Epidermal melanocyte (primary cell): Measurements from ENCODE around the gene SCN2B.

Experiments used
- DNase-seq: peaks from one replicate; pipeline ENCODE4 v3.0.0; 2011; ENCODE audit warnings: low spot score; ENCODE audit not compliant: insufficient read length

Gene SCN2B, protein sequence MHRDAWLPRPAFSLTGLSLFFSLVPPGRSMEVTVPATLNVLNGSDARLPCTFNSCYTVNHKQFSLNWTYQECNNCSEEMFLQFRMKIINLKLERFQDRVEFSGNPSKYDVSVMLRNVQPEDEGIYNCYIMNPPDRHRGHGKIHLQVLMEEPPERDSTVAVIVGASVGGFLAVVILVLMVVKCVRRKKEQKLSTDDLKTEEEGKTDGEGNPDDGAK

DNA sequence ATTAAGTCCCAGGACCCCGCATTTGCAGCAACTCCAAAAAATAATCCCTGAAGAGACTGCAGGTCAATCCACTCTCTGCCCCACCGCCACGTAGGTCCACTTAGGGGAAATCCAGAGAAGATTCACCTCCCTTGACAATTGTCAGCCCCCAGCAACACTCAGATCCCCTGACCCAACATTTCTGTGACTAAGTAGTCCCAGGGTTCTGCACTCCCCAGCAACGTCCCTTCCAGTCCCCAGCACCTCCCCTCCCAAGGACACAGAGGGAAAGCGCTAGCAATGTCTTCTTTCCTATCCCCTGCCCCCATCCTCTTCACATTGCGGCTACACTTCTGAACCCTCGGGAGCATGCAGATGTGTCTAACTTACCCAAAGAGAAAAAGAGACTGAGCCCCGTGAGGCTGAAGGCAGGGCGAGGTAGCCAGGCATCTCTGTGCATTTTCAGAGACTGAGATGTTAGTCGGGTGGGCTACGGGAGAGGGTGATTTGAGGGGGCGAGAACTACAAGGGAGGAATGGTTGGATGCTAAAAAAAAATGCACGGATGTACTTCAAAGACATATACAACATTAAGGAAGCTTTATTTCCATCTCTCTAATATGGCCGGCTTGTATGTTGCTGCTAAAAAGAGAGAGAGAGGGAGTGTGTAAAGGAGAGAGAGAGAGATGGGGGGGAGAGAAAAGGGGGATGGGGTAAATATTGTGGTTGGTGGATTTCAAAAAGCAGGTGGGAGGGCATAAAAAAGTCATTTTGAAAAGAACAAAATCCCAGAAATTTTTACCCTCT is at the start of gene SCN2B:
Gene SCN2B, minus strand, starts transcription at position 647 of the 785 bp plus-strand sequence. Its CDS starts 208 bp downstream, at position 439.
- DNase-seq: no peak

DNA sequence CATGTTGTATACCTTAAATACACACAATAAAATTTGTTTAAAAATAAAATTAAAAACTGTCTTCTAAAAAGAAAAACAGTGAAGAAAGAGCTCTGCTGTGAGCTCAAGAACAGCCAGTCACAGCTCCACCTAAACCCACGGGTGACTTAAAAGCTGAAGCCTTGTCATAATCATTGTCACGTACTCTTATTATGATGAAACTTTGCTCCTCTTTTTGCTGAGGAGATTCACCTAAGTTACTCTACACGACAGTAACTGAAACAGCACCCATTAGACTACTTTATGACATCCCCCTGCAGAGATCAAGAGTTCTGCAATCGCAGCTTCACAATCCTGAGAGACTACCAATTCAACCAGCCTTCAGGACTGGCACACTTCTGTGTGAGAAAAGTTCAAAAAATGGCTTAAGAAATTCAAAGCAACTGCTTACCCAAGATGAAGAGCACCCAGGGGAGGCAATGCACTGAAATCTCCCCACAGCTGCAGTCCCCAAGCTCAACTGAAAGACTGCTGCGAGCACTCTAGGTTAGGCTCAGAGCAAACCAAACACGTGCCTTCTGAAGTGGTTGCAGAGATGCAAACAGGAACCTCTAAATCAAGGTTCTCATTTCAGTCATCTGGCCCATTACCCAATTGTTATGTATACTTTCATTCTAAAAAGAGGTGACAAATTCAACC is 48.2 kb upstream of the SCN2B start, which contains the start of gene JAML:
Gene JAML, minus strand, starts transcription at position 501 of the 678 bp plus-strand sequence. CDS start 10,145 bp downstream, outside the sequence.
- no peak for DNase-seq

DNA sequence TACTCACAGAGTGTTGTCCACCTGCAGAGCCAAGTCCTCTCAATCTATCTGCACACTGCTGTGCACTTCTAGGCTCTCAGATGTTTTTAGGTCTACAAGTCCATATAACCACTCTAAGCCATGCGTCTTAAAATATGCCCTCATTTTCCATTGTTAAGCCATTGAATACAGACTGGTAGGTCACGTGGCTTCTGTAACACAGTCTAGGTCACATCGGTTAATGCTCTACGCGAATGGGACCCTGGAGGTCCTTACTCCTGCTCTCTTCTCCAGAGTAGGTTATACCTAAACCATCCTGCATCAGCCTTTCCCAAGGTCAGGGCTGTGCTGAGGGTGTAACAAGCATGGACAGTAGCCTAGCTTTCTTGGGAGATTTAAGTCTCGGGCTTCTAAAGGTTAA is 47.6 kb upstream of the SCN2B start:
- no peak for DNase-seq

DNA sequence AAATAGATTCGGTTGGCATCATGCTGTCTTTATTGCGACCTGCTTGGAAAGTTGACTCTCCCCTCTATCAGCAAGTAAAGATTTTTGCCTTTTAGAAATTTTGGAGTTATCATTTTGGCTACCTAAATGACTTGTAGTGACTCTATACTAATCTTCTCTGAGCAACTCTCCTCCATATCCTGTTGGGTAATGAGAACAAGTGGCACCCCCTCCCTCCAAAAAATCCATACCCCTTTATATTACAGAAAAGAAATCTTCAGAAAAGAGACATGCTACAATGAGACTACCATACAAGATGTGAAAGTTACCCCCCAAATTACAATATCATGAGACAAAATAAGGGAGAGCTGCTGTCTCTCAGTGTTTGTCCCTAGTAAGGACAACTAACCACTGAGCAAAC is 47.1 kb upstream of the SCN2B start:
- DNase-seq: no peak

DNA sequence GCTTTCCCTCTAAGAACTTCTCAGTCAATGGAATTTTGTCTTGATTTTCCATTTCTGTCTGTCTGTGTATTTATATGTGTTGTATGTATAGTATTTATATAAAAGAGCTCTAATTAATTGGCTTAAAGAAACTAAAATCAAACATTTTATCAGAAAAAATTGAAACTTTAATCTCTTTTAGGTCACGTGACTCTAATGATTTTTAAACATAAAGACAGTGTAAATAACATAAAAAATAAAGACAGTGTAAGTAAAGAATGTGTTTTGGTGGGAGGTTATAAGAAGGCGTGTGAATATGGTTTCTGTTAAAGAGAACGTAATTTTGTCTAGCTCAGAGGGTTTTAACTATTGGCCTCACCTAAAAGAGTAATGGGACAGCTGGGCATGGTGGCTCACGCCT is 46.0 kb upstream of the SCN2B start:
- no peak for DNase-seq

DNA sequence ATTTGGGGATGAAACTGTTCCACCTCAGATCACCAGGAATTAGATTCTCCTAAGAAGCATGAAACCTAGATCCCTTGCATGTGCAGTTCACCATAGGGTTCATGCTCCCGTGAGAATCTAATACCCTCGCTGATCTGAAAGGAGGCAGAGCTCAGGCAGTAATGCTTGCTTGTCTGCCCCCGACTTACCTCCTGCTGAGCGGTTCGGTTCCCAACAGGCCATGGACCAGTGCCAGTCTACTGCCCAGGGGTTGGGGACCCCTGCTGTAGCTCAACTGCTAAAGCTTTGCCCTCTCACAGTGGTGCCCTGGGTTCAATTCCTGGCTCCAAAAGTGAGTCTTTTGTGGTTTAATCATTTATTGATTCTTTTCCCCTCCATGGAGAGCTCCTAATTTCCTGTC is 45.0 kb upstream of the SCN2B start:
- DNase-seq: no peak

DNA sequence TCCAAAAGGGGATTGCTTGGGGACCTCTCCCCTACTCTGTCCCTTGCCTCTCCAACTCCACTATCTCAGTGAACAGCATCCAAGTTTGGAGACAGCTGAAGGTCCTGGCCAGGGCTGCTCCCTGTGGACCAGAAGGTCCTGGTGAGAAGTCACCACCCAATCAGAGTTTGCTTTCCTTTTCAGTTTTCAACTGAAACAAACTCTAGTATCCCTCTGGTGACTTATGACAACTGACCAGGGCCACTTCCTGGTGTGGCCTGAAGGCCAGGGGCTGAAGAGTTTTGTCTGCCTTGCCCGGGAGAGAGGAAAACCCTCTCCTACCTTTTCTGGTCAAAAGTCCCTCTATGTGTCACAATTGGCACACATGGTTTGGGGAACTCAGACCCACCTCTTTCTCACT is 43.3 kb upstream of the SCN2B start:
- DNase-seq: no peak

DNA sequence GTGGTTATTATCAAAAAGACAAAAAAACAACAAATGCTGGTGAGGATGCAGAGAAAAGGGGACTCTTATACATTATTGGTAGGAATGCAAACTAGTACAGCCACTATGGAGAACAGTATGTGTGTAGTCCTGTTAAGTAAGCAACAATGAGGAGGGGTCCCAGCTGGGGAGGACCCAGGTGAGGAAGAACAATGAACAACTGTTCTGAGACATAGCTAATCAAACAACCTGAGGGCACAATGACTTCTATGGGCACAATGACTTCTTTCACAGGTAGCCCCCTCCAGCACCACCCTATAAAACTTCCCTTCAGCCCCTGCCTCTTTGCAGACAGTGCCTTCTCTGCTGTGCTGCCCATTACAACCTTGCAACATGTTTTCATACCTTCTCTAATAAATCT is 42.8 kb upstream of the SCN2B start:
- no peak for DNase-seq

DNA sequence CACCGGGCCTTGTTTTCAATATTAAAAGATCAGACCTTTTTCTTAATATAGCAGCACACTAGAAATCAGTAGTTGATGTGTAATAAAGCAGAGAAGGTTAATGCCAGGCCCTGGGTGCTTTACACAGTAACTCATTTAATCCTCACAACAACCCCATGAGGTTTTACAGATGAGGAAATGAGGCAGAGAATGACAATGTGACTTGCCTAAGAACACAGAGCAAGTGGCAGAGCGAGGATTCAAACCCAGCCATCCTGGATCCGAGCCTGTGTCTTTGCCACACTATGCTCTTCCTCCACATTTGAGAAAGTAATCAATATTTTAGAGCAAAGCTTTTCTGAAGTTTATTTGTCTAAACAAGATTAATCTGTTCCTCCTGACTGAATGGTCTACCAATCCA is 41.1 kb upstream of the SCN2B start:
- DNase-seq: no peak

DNA sequence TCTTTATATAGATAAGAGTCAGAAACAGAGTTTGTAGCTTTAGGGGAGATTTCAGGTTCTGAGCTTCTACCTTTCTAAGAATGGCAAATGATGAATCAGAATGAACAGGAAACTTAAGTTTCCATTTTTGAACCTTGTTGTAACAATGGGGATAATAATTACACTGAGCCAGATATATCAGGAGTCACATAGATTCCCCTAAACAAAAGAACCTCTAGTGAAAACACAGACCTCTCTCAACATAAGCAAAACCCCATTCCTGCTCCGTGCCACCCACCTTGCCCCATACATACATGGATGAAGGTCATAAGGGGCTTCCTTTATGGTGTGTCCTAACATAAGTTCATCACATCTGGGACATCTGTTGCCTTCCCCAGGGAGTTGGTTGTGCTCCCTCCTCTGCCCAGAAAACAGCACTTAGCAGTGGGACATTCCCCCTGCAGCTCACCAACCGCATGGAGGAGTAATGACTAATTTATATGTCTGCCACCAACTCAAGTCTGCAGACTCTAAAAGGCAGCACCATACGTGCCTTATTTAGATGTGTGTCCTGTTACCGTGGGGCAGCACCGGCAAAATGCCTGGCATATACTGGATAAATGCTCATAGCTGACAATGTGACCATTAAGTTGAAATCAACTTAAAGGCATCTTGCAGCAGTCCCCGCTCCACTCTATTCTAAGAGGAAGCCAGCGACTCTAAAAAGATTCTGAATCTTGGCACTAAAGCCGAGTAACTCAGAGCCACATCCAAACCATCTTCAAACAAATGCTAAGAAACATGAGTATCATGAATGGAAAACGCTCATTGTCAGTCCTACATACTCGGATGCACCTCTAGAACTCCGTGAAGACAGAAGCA is 40.4 kb upstream of the SCN2B start:
- no peak for DNase-seq

DNA sequence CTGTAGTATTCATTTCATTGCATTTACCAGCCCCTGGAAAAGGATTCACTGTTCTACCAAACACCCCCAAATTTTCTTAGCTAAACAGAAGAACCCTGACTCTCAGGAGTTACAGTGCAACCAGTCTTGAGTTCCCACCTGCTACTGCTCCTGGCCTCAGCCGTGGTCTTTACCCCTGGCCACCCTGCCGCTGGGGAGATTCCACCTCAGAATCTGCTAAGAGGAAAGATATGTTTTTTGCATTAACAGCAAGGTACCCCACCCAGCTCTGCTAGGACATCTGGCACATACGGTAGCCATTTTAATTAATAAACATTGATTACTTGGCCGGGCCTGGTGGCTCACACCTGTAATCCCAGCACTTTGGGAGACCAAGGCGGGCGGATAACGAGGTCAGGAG is 39.3 kb upstream of the SCN2B start:
- no peak for DNase-seq

DNA sequence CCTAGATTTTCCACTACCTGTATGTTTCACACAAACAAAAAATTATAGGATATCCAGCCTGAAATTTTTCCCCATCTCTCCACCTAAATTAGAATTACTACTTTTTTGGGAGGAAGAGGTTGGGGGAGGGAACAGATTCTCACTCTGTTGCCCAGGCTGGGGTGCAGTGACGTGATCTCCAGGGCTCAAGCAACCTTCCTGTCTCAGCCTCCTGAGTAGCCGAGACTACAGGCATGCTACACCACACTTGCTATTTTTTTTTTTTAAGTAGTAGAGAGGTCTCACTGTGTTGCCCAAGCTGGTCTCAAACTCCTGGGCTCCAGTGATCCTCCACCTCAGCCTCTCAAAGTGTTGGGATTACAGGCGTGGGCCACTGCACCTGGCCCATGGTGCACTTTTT is 38.8 kb upstream of the SCN2B start:
- no peak for DNase-seq

DNA sequence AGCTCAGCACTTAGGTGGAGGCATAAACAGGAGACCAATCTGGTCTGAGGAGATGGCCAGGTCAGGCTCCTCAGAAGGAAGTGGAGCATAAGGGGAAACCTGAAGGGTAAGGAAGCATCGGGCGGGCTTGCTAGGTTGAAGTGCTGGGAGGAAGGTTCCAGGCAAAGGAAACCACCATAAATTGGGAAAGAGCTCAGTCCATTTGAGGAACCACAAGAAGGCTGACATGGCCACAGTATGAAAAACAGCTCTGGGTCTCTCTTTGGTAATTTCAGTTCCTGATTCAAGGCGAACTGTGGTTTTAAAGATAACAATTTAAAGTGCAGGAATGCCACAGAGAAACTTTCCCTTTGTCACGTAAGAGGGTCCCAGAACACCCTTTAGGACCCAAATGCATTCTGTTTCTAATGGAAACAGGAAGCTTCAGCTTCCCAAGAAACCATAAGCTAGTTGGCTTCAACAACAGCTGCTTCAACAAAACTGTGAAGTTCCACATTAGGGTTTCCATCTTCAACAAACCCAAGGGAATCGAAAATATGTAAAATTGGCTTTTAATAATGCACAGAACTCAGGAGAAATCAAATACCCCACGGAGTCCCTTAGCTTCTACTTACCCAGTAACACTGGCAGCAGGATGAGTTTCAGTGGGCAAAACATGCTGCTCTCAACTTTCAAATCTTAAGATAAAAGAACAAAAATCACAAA is 37.9 kb upstream of the SCN2B start:
- no peak for DNase-seq

DNA sequence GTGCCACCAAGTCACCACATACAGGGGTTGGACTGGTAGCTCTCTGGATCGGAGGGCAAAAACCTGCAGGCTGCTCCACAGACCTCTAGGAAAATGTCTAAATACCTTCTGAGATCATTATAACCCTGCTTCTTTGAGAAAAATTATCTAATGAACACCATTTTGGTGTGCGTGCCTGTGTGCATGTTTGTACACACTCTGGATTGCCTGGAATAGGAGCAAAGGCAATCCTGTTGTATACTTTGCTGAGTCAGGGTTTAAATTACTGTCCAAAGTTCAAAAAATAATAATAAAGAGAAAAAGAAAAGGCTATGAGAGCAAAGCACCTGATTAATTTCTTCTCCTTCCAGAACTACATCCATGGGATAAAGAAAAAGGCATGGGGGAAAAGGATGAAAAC is 37.3 kb upstream of the SCN2B start:
- DNase-seq: no peak

DNA sequence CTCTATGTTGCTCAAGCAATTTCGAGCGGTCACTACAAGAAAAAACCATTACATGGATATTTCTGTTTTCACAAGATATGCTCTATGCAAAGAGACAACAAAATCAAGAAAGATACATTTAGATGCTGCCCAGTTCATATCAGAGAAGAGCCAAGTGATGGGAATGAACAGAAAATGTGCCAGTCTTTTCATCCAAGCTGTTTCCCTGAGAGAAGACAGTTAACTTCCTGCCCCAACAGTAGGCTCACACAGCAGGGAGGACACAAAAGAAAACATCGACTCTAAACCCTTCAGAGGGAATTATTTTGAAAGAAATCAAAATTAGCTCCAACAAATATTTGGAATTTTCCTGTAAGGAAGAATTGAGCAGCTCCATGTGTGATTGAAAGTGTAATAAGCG is 36.8 kb upstream of the SCN2B start:
- no peak for DNase-seq

DNA sequence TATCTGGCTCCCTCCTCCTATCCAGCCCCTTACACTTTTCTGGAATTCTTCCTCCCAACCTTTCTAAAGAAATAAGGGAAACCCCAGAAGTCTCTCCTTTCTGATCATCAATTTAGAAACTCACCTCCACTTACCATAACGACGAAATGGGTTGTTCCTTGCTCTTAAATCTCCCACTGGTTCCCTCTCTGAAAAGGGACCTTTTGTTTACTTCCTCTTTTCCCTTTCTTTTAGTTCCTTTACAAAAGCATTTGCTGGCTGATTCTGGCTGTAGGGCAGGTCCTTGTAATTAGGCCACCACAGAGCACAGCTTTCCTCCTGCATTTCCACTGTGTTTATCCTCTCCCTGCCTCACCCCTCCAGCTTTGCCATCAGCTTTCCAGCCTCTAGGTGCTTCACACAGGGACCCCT is 36.3 kb upstream of the SCN2B start:
- DNase-seq: no peak

DNA sequence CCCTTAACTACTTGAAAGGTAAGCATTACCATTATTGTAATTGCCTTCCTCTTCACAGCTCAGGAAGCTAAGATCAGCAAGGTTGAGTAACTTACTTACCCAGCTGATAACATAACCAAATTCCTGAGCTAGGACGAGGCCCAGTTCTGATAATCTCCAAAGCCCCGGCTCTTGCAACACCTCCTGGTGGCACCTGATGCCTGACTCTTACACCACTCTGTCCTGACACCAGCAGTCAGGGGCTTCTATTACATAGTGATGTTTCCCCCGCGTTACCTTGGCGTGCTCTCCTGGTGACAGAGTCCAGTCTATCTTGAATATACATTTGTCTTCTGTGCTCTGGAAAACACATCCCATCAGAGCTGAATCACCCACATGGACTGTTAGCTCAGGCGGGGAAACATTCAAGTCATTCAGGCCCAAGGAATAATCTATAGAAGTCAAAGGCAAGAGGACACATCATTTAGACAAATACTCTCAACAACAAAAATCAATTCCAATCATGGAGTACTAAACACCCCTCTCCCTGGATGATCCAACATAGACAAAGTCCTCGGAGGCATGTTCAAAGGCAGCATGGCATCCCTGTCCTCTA is 35.8 kb upstream of the SCN2B start:
- DNase-seq: no peak

DNA sequence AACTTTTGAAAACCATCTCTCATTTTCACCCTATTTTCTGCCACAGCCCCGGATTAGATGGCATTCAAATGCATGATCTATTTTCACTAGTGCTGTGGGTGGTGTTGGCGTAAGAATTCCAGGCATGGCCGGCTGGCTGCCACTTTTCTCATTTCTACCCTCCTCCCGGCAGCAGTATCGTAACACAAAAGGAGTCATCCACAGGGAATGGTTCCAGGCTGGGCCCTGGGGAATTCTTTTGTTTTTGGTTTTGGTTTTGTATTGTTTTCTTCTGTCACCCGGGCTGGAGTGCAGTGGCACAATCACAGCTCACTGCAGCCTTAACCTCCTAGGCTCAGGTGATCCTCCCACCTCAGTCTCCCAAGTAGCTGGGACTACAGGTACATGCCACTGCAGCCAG is 34.6 kb upstream of the SCN2B start:
- no peak for DNase-seq

DNA sequence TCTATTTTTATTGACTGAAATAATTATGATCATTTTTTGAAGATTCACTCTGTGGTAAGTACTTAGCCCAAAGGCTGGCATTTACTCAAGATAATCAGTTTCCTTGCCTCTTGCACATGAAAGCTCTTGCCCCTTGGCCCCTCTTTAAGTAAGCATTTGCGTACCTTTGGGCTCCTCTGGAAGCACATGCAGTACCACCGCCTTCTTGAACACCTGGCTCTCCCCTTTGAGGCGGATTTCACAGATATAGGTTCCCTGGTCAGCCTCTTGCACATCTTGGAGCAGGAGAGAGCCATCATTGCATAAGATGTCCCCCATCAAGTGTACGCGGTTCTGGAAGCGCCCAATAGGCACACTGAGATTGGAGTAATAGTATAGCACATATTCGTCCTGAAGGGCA is 33.9 kb upstream of the SCN2B start:
- DNase-seq: no peak

DNA sequence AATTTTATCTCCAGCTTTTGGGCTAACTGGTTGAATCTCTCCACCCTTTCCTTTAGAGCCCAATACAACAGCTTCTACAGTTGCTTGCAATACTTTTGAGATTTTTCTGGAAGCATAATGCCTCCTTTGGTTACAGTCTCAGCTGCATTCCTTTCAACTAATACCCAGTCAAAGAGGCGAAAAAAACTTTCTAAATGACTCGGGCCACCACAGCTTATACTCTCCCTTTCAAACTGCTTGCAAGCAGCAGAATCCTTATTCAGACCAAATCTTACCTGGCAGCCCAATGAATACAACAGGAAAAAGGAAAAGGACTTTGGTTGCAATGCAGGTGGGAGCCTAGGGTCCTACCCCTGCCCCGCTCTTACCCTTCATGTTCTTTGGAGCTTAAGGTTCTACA is 32.6 kb upstream of the SCN2B start:
- no peak for DNase-seq

DNA sequence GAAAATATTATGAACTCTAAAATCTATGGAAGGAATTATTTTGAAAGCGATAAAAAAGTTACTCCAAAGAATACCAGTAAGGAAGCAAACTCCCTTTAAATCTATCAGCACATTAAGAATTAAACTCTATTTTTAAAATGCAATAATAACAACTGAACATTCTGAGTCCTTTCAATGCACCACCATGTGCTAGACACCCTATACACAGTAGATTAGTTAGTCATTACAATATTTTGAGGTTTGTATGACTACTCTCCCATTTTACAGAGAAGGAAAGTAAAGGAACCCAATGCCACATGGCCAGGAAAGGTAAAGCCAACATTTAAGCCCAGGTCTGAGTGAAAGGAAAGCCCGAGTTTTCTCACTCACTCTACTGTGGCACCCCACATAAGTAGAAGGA is 30.6 kb upstream of the SCN2B start:
- no peak for DNase-seq
